Spleen (tissue), 11 donors: ENCODE data around the gene ENOX1. TPM values are rescaled to one million over a fixed set of nuclear protein-coding genes. Genes with fewer than 3 reads are reported as not detected.

Source experiments
- DNase-seq: peaks from one replicate; pipeline ENCODE4 v3.0.0-alpha.2; 2020
- H3K27ac ChIP-seq, 8 donors: fragments of 200-600 bp; sonication (generic) in 7 of 8; 1 replicate in 4 of 8; 2 replicates in 4 of 8; pipeline versions ENCODE4 v1.5.0 to v1.8.0; 2016 to 2021; ENCODE audit warnings: inconsistent platforms in 4 of 8, mild to moderate bottlenecking in 4 of 8, moderate library complexity in 1 of 8
- H3K27me3 ChIP-seq, 7 donors: fragments of 200-600 bp; sonication (generic) in 6 of 7; replicated peaks in 1 of 7; 1 replicate in 4 of 7; 2 replicates in 3 of 7; pipeline versions ENCODE4 v1.5.0 to v1.8.0; 2016 to 2021; ENCODE audit warnings: inconsistent platforms in 3 of 7, mild to moderate bottlenecking in 1 of 7
- H3K36me3 ChIP-seq, 6 donors: fragments of 200-600 bp; sonication (generic) in 5 of 6; 1 replicate in 4 of 6; 2 replicates in 2 of 6; pipeline versions ENCODE4 v1.5.0 to v1.8.0; 2016 to 2021; ENCODE audit warnings: inconsistent platforms in 2 of 6
- H3K4me1 ChIP-seq, 6 donors: fragments of 200-600 bp; sonication (generic) in 5 of 6; 1 replicate in 3 of 6; 2 replicates in 3 of 6; pipeline versions ENCODE4 v1.5.0 to v1.8.0; 2016 to 2021; ENCODE audit warnings: inconsistent platforms in 3 of 6
- H3K4me3 ChIP-seq, 8 donors: fragments of 200-600 bp; sonication (generic) in 7 of 8; 1 replicate in 4 of 8; 2 replicates in 4 of 8; pipeline versions ENCODE4 v1.5.0 to v1.8.0; 2016 to 2021; ENCODE audit warnings: inconsistent platforms in 4 of 8, mild to moderate bottlenecking in 4 of 8, moderate library complexity in 2 of 8
- H3K9me3 ChIP-seq, 8 donors: fragments of 200-600 bp; sonication (generic) in 7 of 8; 1 replicate in 4 of 8; 2 replicates in 4 of 8; pipeline versions ENCODE4 v1.5.0 to v1.8.0; 2016 to 2021; ENCODE audit warnings: inconsistent platforms in 4 of 8
- POLR2A ChIP-seq, 3 donors: fragments of 450-650 bp; IDR thresholded peaks; one replicate each; pipeline ENCODE4 v1.5.1; 2017; ENCODE audit warnings: antibody characterized with exemption in 3 of 3, mild to moderate bottlenecking in 1 of 3
- POLR2AphosphoS5 ChIP-seq, 3 donors: sonication (generic); formaldehyde crosslinking; IDR thresholded peaks; one replicate each; pipeline ENCODE4 v1.5.1; 2017; ENCODE audit warnings: antibody characterized with exemption in 3 of 3
- WGBS, 5 donors: extraction: QIAGEN DNeasy Blood & Tissue Kit in 3 of 5; methylation state at CpG; one replicate each; pipeline versions ENCODE4 v1.1.5 to v1.1.7; 2013 to 2018; 5-methylcytosine and 5-hydroxymethylcytosine counted together
- intact Hi-C: fragments of 100-400 bp; cut with DNase I; formaldehyde crosslinking; loops from one replicate; pipeline ENCODE4 v1.15.0; 2023; ENCODE audit warnings: low total_unique reads
- polyA plus RNA-seq, 3 donors: library from polyadenylated mRNA; stranded (reverse); fragments of 200-250 nt; gene quantifications; one replicate each; pipeline ENCODE4 v1.2.1, GENCODE V29; 2013
- total RNA-seq, 7 donors: library from RNA; depleted of rRNA in 3 of 7; stranded (reverse); fragments of >200 nt in 3 of 7; fragmentation: NEBNext Ultra II Directional in 4 of 7; extraction: Animal tissue kit (Norgen Biotek cat#: 25700) in 4 of 7; gene quantifications; one replicate each; pipeline versions ENCODE4 v1.1.0 to v1.2.1, GENCODE V29; 2016 to 2021
- TF ChIP-seq, protein P1 (sequence below), 11 experiments: fragments of 200-600 bp in 7 of 11; fragments of 450-650 bp in 4 of 11; sonication (generic) in 4 of 11; IDR thresholded peaks in 8 of 11; conservative IDR thresholded peaks in 3 of 11; 1 replicate in 7 of 11; 2 replicates in 4 of 11; pipeline versions ENCODE4 v1.4.0 to v1.8.0; 2016 to 2021; ENCODE audit warnings: antibody characterized with exemption in 11 of 11, inconsistent platforms in 4 of 11, mild to moderate bottlenecking in 1 of 11
- donor health status: healthy with polysubstance abuse.
- donor health status: DM: no; HTN: no; CAD: no; lungs with moderate emphysema.
- donor health status: DM: no; HTN: no; CAD: no.
- donor health status: Bipolar disorder and iron deficiency.
- donor health status: healthy.
- donor health status: DM: no; HTN: no; CAD: no.
- donor health status: DM: yes; HTN: yes; CAD: no.

ENOX1 gene
- total and polyA plus RNA-seq, 10 donors = 0.42 to 1.3 (median 0.54) TPM; not detected in 1

DNA sequence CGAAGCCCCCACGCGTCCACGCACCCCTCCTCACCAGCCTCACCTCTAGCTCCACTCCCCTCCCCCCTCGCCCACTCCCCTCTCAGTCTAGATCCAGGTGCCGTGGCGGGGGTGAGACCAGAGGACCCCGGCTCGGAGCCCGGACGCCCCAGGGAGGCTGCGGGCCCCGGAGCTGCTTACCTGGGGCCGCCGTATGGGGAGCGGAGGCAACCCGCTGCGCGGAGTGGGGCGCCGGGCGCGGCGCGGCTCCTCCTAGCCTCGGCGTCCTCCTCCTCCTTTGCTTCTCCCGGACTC is 353 bp downstream of the ENOX1 start:
- peak overlapping the region; percentile 51 to 71 (median 61) for H3K4me3 ChIP-seq
- no peaks in the 10 kb centered on the region for H3K9me3 ChIP-seq
- 0 to 1% (median 1%) methylated on average over 19 to 28 of the region's 28 CpGs; no CpG with 5 or more reads in 1 of the 5 donors for WGBS, 5 donors
- no peak for DNase-seq
- intact Hi-C loops = no loop called here
- peaks cover 18 to 34% (median 27%) of the 10 kb centered on the region in 6 donors for H3K4me1 ChIP-seq
- no peak for TF ChIP-seq POLR2A (IDR thresholded peaks at IDR 0.05)
- TF ChIP-seq, protein P1, sequence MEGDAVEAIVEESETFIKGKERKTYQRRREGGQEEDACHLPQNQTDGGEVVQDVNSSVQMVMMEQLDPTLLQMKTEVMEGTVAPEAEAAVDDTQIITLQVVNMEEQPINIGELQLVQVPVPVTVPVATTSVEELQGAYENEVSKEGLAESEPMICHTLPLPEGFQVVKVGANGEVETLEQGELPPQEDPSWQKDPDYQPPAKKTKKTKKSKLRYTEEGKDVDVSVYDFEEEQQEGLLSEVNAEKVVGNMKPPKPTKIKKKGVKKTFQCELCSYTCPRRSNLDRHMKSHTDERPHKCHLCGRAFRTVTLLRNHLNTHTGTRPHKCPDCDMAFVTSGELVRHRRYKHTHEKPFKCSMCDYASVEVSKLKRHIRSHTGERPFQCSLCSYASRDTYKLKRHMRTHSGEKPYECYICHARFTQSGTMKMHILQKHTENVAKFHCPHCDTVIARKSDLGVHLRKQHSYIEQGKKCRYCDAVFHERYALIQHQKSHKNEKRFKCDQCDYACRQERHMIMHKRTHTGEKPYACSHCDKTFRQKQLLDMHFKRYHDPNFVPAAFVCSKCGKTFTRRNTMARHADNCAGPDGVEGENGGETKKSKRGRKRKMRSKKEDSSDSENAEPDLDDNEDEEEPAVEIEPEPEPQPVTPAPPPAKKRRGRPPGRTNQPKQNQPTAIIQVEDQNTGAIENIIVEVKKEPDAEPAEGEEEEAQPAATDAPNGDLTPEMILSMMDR (IDR thresholded peaks at IDR 0.05 in 8 of 11, conservative IDR thresholded peaks at IDR 0.05 in 3 of 11) = no peak
- TF ChIP-seq POLR2AphosphoS5 (IDR thresholded peaks at IDR 0.05) = no peak
- H3K27me3 ChIP-seq = peaks cover 0 to 53% (median 21%) of the 10 kb centered on the region in 7 donors
- no peak overlapping the region for H3K27ac ChIP-seq
- H3K36me3 ChIP-seq = no peaks in the 10 kb centered on the region

DNA sequence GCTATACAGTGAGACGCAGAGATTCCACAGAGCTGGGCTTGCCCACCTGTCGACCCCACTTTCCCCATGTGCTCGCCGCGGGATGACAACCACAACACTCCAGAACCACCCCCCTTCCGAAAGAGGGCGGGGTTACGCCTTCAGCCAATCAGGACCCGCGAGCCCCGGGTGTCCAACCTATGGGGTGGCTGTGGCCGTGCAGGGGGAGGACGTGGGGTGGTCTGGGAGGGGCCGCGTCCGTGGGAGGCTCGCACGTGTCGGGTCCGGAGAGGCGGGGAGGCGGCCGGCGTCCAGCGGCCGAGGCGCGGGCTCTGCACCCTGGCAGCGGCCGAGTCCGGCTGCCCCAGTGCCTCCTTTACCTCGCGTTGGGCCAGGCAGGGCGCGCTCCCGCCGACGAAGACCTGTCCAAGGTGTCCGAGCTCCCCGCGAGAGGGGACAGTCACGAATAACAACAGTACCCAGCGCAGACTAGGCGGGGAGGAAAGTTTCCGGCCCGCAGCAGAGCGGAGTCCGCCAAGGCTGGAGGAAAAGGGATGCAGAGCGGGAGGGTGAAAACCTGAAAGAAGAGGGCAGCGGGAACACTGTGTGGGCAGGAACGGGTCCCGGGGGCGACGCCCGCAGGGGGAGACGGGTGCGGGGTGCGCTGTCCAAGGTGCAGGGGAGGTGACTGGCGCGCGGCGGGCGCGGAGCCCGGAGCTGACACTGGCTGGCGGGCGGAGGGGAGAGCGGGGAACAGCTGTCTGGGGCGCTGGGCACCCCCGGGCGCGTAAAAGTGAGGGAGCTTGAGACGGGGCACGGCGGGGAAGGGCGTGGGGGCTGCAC is 911 bp downstream of the ENOX1 start:
- intact Hi-C loops = no loop called here
- Histone ChIP-seq H3K27me3 (peaks cover 0 to 53% (median 21%) of the 10 kb centered on the region in 7 donors), H3K36me3 (no peaks in the 10 kb centered on the region), H3K4me3 (peak overlapping the region; percentile 51 to 71 (median 61)), H3K4me1 (peaks cover 18 to 34% (median 27%) of the 10 kb centered on the region in 6 donors), H3K27ac (peak overlapping the region in 1 of 8 donors; percentile 11), H3K9me3 (no peaks in the 10 kb centered on the region)
- peak; percentile 78 for DNase-seq
- 0 to 7% (median 2%) methylated on average over 64 to 76 of the region's 76 CpGs for WGBS, 5 donors
- TF ChIP-seq, protein P1 (IDR thresholded peaks at IDR 0.05 in 8 of 11, conservative IDR thresholded peaks at IDR 0.05 in 3 of 11) = no peak
- TF ChIP-seq POLR2AphosphoS5 (IDR thresholded peaks at IDR 0.05) (no peak), POLR2A (IDR thresholded peaks at IDR 0.05) (no peak)

DNA sequence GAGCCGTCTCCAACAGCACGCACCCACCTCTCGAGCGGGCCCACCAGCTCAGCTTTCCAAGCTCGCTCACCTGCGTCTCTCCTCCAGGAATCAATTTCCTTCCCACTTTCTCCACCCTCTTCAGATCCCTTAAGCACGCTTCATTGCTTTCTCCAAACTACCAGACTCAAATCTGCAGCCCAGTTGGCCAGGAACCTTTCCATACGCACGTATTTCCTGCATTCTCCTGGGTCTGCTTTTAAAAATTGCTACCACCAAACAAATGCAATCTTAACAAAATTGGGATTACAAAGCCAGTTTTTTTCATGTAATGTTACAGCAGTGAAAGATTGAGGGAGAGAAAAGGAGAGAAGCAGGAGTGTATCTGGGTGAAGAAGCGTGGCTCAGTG is 1.5 kb downstream of the ENOX1 start:
- DNase-seq = no peak
- intact Hi-C loops = no loop called here
- H3K9me3 ChIP-seq = no peaks in the 10 kb centered on the region
- no peaks in the 10 kb centered on the region for H3K36me3 ChIP-seq
- H3K4me3 ChIP-seq = peak overlapping the region in 6 of 8 donors; percentile 58 to 71 (median 62)
- TF ChIP-seq POLR2AphosphoS5 (IDR thresholded peaks at IDR 0.05) (no peak), POLR2A (IDR thresholded peaks at IDR 0.05) (no peak)
- TF ChIP-seq, protein P1 (IDR thresholded peaks at IDR 0.05 in 8 of 11, conservative IDR thresholded peaks at IDR 0.05 in 3 of 11) = no peak
- peaks cover 0 to 53% (median 21%) of the 10 kb centered on the region in 7 donors for H3K27me3 ChIP-seq
- H3K4me1 ChIP-seq = peaks cover 18 to 34% (median 27%) of the 10 kb centered on the region in 6 donors
- H3K27ac ChIP-seq = no peak overlapping the region
- 60 to 71% (median 68%) methylated on average over 10 of the region's 10 CpGs for WGBS, 5 donors

DNA sequence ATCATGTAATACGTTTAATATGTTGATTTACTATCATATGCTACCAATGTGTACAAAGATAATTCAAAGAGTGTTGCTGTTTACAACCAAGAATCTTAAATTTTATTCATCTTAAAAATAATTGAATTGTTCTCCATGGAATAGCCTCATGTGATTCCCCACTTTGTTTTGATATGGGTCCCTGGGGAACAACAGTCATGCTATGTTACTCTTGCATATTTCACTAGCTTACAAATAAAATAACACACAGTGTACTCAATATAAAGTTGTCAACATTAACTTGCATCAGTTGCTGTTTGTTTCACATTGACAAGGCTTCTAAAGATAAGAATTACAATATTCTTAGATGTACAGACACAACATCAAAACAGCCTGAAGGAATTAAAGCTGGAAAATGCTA is 2.3 kb downstream of the ENOX1 start:
- no peak overlapping the region for H3K27ac ChIP-seq
- no peak for DNase-seq
- H3K4me3 ChIP-seq = no peak overlapping the region
- TF ChIP-seq POLR2AphosphoS5 (IDR thresholded peaks at IDR 0.05) = no peak
- TF ChIP-seq, protein P1 (IDR thresholded peaks at IDR 0.05 in 8 of 11, conservative IDR thresholded peaks at IDR 0.05 in 3 of 11) = no peak
- no peak for TF ChIP-seq POLR2A (IDR thresholded peaks at IDR 0.05)
- no peaks in the 10 kb centered on the region for H3K9me3 ChIP-seq
- 81 to 96% (median 91%) methylated on average over 1 of the region's 1 CpG for WGBS, 5 donors
- peaks cover 0 to 47% (median 21%) of the 10 kb centered on the region in 7 donors for H3K27me3 ChIP-seq
- H3K4me1 ChIP-seq = peaks cover 18 to 34% (median 27%) of the 10 kb centered on the region in 6 donors
- intact Hi-C loops = no loop called here
- H3K36me3 ChIP-seq = no peaks in the 10 kb centered on the region
